ENCODE measurements around the gene CSH2. TPM values are rescaled to one million over a fixed set of nuclear protein-coding genes. Genes with fewer than 3 reads are reported as not detected.
"Not testable (repeated sequence)": the region's sequence is repeated elsewhere in the genome, so short reads cannot be mapped to it uniquely, and the experiment has no call there.

Gene CSH2
- not detected in 2 replicates for total RNA-seq (2014; rRNA removed; shearing (Covaris generic))

DNA sequence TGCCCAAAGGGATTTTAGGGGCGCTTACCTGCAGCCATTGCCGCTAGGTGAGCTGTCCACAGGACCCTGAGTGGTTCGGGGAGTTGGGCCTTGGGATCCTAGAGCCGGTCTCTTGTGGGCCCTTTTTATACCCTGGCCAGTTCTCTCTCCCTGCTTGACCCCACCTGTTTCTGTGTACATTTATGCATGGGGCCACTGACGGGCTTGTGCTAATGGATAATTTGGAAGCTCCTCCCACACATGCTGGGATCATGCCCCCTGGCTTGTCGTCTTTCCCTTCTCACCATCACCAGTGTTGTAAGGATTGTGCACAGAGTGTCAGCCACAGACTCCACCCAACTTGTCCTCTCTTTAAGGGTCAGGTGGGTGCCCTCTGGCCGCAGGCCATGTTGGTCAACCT, at the start of gene CSH2:
Gene CSH2, minus strand, starts transcription at position 101 of the 400 bp plus-strand sequence. Its CDS starts 63 bp downstream, at position 38.
- not testable (repeated sequence) for DNase-seq (ENCODE audit: low spot score)

DNA sequence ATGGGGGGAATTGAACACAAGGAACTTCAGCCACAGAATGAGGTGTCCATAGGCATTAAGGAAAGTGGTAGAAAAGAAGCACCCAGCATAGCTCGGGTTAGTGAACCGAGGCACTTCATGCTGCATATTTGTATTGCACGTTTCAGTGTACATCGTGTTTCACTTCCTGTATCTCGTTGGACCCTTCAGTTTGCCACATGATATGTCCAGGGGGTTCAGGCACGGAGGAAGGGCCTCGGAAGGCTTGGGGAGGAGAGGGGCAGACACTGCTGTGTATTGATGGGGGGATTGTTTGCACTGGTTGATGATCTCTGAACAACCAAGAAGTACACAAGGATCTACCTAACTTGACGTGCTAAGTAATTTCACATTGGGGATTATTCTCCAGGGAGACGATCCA, 48.9 kb upstream of the CSH2 start:
- not testable (repeated sequence) for DNase-seq (ENCODE audit: low spot score)

DNA sequence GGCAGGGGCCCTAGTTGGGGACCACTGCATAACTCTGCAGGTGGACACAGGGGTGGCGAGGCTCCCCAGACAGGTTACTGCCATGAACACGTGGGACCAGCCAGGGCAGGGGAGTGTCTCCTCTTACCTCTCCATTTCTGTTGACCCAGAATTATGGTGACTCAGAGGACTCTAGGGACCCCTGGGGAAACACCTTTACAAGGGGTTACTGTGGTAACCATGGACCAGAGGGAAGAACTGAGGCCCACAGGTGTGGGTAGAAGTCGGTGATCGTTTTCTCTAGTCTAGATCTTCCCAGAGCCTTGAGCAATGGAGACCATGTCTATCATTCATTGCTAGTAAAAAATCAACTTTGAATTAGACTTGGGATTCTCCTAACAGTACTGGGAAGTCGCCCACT, 47.3 kb upstream of the CSH2 start:
- not testable (repeated sequence) for DNase-seq (ENCODE audit: low spot score)

DNA sequence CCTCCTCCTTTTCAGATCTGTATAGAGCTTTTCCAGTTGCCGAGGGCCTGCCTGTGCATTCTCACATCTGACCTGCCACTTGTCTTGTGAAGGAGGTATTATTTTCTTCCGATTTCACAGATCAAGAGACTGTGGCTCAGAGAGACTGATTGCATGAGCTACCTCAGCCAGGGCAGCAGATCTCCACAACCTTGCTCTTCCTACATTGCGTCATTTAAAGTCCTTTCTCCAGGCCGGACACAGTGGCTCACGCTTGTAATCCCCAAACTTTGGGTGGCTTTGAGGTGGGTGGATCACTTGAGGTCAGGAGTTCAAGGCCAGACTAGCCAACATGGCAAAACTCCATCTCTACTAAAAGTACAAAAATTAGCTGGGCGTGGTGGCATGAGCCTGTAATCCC, 46.6 kb upstream of the CSH2 start:
- not testable (repeated sequence) for DNase-seq (ENCODE audit: low spot score)

DNA sequence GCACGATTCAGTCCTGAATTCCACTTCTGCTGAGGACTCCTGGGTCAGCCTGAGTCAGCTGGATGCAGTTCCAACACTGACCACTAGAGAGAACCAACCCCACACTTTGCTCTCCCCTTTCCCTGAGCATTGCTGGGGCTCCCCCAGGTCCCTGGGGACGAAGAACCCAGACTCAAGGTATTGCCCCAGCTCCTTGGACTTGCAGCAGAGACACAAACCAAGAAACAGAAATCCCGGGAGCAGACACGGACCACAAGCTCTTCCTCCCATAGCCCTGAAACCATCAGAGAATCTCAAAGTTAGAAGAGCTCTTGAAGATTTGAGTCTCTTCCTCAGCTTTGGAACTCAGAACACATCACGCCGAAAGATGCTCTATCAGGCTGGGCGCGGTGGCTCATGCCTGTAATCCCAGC, 45.8 kb upstream of the CSH2 start:
- DNase-seq (ENCODE audit: low spot score), result peak; percentile 42

DNA sequence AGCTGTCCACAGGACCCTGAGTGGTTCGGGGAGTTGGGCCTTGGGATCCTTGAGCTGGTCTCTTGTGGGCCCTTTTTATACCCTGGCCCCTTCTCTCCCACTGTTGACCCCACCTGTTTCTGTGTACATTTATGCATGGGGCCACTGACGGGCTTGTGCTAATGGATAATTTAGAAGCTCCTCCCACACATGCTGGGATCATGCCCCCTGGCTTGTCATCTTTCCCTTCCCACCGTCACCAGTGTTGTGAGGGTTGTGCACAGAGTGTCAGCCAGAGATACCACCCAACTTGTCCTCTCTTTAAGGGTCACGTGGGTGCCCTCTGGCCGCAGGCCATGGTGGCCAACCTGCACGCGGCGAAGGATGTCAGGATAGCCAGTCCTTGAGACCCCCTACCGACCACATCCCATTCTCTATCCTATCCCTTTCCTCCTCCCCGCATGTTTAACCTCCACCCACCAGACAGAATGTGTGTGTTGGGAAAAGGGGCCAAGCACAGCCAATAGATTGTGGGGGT, 45.4 kb upstream of the CSH2 start, which contains the start of gene GH1:
Gene GH1, minus strand, starts transcription at position 51 of the 517 bp plus-strand sequence. CDS start 63 bp downstream, outside the sequence.
- DNase-seq (ENCODE audit: low spot score), result not testable (repeated sequence)

DNA sequence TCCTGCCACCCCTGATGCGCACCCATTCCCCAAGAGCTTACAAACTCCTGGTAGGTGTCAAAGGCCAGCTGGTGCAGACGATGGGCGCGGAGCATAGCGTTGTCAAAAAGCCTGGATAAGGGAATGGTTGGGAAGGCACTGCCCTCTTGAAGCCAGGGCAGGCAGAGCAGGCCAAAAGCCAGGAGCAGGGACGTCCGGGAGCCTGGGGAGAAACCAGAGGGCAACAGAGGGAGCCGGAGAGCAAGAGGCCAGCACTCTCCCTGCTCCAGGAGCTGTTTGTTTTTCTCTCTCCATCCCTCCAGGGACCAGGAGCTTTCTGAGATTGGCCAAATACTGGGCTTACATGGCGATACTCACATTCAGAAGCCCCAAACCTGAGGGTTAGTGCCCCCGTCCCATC, 44.8 kb upstream of the CSH2 start:
- no peak for DNase-seq (ENCODE audit: low spot score)

DNA sequence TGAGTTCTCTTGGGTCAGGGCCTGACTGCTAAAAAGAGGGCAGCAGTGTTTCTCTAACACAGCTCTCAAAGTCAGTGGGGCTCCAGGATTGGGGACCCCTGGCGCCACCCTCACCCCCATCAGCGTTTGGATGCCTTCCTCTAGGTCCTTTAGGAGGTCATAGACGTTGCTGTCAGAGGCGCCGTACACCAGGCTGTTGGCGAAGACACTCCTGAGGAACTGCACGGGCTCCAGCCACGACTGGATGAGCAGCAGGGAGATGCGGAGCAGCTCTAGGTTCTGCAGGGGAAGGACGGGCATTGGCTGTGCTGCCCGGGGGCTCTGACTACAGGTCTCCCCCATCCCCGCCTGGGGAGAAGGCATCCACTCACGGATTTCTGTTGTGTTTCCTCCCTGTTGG, 44.2 kb upstream of the CSH2 start:
- DNase-seq (ENCODE audit: low spot score), result no peak

DNA sequence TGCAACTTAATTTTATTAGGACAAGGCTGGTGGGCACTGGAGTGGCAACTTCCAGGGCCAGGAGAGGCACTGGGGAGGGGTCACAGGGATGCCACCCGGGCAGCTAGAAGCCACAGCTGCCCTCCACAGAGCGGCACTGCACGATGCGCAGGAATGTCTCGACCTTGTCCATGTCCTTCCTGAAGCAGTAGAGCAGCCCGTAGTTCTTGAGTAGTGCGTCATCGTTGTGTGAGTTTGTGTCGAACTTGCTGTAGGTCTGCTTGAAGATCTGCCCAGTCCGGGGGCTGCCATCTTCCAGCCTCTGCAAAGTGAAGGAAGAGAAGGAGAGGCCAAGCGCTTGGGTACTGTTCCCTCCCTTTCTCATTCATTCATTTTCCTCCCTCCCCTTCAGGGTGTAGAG, 43.7 kb upstream of the CSH2 start:
- not testable (repeated sequence) for DNase-seq (ENCODE audit: low spot score)

DNA sequence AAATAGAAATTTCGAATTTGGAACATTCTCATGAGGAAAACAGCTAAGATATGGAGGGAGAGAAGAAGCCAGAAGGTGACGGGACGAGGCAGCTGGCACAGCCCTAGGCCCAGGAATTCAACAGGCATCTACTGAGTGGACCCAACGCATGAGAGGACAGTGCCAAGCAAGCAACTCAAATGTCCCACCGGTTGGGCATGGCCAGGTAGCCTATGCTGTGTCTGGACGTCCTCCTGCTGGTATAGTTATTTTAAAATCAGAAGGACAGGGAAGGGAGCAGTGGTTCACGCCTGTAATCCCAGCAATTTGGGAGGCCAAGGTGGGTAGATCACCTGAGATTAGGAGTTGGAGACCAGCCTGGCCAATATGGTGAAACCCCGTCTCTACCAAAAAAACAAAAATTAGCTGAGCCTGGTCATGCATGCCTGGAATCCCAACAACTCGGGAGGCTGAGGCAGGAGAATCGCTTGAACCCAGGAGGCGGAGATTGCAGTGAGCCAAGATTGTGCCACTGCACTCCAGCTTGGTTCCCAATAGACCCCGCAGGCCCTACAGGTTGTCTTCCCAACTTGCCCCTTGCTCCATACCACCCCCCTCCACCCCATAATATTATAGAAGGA, 43.2 kb upstream of the CSH2 start:
- no peak for DNase-seq (ENCODE audit: low spot score)

DNA sequence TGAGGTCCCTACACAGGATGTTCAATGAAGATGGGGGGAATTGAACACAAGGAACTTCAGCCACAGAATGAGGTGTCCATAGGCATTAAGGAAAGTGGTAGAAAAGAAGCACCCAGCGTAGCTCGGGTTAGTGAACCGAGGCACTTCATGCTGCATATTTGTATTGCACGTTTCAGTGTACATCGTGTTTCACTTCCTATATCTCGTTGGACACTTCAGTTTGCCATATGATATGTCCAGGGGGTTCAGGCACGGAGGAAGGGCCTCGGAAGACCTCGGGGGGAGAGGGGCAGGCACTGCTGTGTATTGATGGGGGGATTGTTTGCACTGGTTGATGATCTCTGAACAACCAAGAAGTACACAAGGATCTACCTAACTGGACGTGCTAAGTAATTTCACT, 42.3 kb upstream of the CSH2 start:
- not testable (repeated sequence) for DNase-seq (ENCODE audit: low spot score)

DNA sequence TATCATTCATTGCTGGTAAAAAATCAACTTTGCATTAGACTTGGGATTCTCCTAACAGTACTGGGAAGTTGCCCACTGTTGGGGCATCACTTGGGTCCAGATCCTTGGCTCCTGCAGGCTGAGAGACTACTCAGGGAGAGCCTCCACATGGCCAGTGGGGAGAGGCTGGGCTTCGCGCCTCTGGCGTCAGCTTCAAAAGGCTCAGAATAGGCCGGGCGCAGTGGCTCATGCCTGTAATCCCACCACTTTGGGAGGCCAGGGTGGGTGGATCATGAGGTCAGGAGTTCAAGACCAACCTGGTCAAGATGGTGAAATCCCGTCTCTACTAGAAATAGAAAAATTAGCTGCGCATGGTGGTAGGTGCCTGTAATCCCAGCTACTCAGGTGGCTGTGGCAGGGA, 41.0 kb upstream of the CSH2 start:
- DNase-seq (ENCODE audit: low spot score), result no peak

DNA sequence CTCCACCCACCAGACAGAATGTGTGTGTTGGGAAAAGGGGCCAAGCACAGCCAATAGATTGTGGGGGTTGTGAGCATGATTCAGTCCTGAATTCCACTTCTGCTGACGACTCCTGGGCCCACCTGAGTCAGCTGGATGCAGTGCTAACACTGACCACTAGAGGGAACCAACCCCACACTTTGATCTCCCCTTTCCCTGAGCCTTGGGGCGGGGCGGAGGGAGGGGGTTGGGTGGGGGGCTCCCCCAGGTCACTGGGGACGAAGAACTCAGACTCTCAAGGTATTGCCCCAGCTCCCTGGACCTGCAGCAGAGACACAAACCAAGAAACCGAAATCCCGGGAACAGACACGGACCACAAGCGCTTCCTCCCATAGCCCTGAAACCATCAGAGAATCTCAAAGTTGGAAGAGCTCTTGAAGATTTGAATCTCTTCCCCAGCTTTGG, 38.2 kb upstream of the CSH2 start:
- DNase-seq (ENCODE audit: low spot score), result no peak

DNA sequence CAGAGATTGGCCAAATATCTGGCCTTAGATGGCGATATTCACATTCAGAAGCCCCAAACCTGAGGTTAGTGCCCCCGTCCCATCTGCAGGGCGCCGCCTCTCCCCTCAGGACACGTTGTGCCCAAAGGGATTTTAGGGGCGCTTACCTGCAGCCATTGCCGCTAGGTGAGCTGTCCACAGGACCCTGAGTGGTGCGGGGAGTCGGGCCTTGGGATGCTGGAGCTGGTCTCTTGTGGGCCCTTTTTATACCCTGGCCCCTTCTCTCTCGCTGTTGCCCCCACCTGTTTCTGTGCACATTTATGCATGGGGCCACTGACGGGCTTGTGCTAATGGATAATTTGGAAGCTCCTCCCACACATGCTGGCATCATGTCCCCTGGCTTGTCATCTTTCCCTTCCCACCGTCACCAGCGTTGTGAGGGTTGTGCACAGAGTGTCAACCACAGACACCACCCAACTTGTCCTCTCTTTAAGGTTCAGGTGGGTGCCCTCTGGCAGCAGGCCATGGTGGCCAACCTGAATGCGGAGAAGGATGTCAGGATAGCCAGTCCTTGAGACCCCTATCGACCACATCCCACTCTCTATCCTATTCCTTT, 37.7 kb upstream of the CSH2 start, which contains the start of gene CSHL1:
Gene CSHL1, minus strand, starts transcription at position 218 of the 595 bp plus-strand sequence. Its CDS starts 62 bp downstream, at position 156.
- no peak for DNase-seq (ENCODE audit: low spot score)

DNA sequence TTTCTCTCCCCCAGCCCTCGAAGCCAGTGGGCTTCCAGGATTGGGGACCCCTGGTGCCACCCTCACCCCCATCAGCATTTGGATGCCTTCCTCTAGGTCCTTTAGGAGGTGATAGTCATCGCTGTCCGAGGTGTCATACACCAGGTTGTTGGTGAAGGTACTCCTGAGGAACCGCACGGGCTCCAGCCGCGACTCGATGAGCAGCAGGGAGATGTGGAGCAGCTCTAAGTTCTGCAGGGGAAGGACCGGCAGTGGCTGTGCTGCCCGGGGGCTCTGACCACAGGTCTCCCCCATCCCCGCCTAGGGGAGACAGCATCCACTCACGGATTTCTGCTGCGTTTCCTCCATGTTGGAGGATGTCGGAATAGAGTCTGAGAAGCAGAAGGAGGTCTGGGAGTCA, 36.6 kb upstream of the CSH2 start:
- DNase-seq (ENCODE audit: low spot score), result no peak

DNA sequence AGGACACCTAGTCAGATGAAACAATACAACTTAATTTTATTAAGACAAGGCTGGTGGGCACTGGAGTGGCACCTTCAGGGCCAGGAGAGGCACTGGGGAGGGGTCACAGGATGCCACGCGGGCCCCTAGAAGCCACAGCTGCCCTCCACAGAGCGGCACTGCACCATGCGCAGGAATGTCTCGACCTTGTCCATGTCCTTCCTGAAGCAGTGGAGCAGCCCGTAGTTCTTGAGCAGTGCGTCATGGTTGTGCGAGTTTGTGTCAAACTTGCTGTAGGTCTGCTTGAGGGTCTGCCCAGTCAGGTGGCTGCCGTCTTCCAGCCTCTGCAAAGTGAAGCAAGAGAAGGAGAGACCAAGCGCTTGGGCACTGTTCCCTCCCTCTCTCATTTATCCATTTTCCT, 36.1 kb upstream of the CSH2 start:
- DNase-seq (ENCODE audit: low spot score), result not testable (repeated sequence)

DNA sequence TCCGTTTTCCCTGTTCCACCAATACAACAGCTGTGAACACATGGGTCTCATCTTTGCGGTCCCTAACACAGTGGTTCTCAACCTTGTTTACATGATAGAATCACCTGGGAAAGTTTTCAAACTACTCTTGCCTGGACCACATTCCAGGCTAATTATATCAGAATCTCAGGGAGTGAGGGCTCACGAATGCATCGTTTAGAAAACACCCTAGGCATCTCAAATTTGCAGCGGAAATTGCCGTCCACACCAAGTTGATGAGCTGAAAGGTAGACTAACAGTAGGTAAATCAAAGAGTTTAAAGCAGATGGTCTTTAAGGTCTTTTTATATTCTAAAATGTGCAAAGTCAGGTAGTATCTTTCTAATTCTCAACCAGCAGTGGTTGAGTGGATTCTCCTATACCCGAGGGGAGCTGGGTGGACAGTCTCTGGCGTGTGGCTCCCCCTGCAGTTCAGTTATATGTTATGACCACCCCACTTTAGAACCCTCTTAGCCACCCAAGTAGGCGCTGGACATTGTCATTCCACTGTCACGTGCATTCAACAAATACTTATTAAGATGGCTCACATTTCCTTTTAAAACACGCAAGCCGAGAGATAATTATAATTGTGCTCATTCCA, 33.8 kb upstream of the CSH2 start:
- not testable (repeated sequence) for DNase-seq (ENCODE audit: low spot score)

DNA sequence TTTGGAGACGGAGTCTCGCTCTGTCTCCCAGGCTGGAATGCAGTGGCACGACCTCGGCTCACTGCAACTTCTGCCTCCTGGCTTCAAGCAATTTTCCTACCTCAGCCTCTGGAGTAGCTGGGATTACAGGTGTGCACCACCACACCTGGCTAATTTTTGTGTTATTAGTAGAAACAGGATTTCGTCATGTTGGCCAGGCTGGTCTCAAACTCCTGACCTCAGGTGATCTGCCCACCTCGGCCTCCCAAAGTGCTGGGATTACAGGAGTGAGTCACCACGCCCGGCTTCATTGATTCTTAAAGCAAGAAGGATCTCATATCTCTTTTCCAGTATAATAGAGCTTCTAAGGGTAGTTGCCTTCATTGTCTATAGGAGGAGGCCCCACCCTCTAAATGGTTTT, 31.3 kb upstream of the CSH2 start:
- not testable (repeated sequence) for DNase-seq (ENCODE audit: low spot score)

DNA sequence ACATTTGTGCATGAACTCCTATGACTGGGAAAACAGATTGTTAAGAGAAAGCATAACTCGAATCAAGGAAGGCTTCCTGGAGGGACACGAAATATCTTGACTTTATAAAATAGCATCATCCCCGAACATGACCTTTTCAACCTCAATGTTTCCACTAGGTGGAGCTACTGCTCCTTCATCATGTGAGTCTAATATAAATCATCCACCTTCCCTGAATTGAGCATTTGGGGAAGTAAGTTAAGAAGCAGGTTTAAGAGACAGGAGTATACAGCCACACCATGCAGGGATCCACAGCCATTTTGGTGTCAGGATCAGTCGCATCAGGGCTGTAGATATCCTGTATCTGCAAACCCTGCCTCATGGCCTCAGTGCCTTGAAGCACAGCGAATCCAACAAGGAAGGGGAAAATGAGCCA, 30.3 kb upstream of the CSH2 start:
- not testable (repeated sequence) for DNase-seq (ENCODE audit: low spot score)

DNA sequence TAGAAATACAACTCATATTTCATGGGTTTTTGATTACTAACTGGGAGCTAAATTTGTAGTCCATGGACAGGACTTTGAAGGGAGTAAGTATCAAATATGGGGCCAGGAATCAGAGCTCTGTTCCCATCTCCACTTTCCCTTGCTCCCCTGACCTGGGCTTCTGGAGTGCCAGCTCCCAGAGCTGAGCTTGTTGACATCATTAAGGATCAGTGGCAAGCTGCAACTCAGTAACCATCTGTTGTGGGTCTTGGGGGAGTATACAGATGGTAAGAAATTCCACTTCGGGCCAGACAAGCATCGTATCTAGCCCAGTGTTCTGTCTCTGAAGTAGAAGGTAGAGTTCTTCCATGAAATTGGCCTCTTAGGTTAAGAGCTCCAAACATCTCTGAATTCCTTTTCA, 28.5 kb upstream of the CSH2 start:
- DNase-seq (ENCODE audit: low spot score), result not testable (repeated sequence)

DNA sequence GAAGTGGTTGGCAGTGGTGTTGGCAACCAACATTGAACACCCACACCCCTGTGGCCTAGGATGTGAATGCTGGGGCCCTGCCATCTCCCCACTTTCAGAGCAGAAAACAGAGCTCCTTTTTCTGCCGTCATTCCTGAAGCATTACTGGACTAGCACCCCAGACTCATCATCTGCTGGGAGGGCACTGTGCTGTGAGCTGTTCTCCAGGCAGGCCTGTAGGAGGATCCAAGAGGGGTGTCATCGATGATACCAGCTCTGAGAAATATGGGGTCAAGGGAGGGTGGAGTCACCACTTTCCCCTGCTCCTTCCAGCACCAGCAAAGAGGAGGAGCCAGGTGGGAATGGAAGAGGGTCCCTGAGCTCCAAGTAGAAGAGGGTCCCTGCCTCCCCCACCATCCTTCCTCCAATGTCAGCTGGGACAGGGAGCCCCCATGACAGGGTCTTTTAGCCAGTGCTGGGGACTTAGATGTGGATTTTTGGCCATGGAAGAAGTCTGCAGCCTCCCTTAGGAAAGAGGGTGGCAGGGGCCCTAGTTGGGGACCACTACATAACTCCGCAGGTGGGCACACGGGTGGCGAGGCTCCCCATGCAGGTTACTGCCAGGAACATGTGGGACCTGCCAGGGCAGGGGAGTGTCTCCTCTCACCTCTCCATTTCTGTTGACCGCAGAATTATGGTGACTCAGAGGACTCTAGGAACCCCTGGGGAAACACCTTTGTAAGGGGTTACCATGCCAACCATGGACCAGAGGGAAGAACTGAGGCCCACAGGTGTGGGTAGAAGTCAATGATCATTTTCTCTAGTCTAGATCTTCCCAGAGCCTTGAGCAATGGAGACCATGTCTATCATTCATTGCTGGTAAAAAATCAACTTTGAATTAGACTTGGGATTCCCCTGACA, 25.7 kb upstream of the CSH2 start:
- DNase-seq (ENCODE audit: low spot score), result not testable (repeated sequence)
